IgD-negative memory B cell (primary cell): ENCODE measurements around the gene HCK. TPM values are rescaled to one million over a fixed set of nuclear protein-coding genes. Genes with fewer than 3 reads are reported as not detected.
A peak's percentile ranks its signal among the peaks of the same experiment; 100 is the strongest.

ENCODE experiments used
- H3K27ac Mint-ChIP-seq, 3 donors: one replicate each; pipeline ENCODE4 v1.8.0; 2020 to 2022; ENCODE audit warnings: mild to moderate bottlenecking in 3 of 3, mixed read lengths in 3 of 3, moderate library complexity in 1 of 3
- H3K27me3 Mint-ChIP-seq: one replicate; pipeline ENCODE4 v1.8.0; 2021; ENCODE audit warnings: mixed read lengths
- H3K36me3 Mint-ChIP-seq: one replicate; pipeline ENCODE4 v1.8.0; 2020; ENCODE audit warnings: mild to moderate bottlenecking, mixed read lengths
- H3K4me1 Mint-ChIP-seq, 3 donors: one replicate each; pipeline ENCODE4 v1.8.0; 2020 to 2022; ENCODE audit warnings: mixed read lengths in 3 of 3, mild to moderate bottlenecking in 1 of 3
- H3K4me3 Mint-ChIP-seq, 4 donors: one replicate each; pipeline ENCODE4 v1.8.0; 2020 to 2022; ENCODE audit warnings: mild to moderate bottlenecking in 4 of 4, mixed read lengths in 4 of 4, moderate library complexity in 3 of 4
- H3K9me3 Mint-ChIP-seq, 3 donors: one replicate each; pipeline ENCODE4 v1.8.0; 2020 to 2021; ENCODE audit warnings: mixed read lengths in 3 of 3, mild to moderate bottlenecking in 1 of 3
- polyA plus RNA-seq: library from polyadenylated mRNA; unstranded; fragments of 300-500 nt; fragmentation: Illumina TruSeq; gene quantifications from one replicate; pipeline ENCODE4 v1.2.3, GENCODE V29; 2021

The HCK gene
- polyA plus RNA-seq, 1 donor from 2014 or later = 52.0 TPM

GRCh38 chr20:32036716-32037485 lies 15.1 kb upstream of the HCK start:
- peaks cover 0 to 1% (median 0%) of the 10 kb centered on the region in 3 donors for H3K9me3 Mint-ChIP-seq
- H3K27ac Mint-ChIP-seq = no peak overlapping the region
- peaks cover 14% of the 10 kb centered on the region for H3K27me3 Mint-ChIP-seq
- no peaks in the 10 kb centered on the region for H3K36me3 Mint-ChIP-seq
- H3K4me3 Mint-ChIP-seq = no peak overlapping the region
- H3K4me1 Mint-ChIP-seq = peaks cover 28 to 55% (median 44%) of the 10 kb centered on the region in 3 donors

GRCh38 chr20:32037929-32038328 lies 14.1 kb upstream of the HCK start:
- no peaks in the 10 kb centered on the region for H3K36me3 Mint-ChIP-seq
- peaks cover 30 to 58% (median 44%) of the 10 kb centered on the region in 3 donors for H3K4me1 Mint-ChIP-seq
- H3K27me3 Mint-ChIP-seq = peaks cover 14% of the 10 kb centered on the region
- H3K4me3 Mint-ChIP-seq = no peak overlapping the region
- H3K27ac Mint-ChIP-seq = no peak overlapping the region
- peaks cover 0 to 1% (median 0%) of the 10 kb centered on the region in 3 donors for H3K9me3 Mint-ChIP-seq

GRCh38 chr20:32040142-32040953 lies 11.7 kb upstream of the HCK start:
- peak overlapping the region; percentile 25 to 84 (median 68) for H3K27ac Mint-ChIP-seq
- H3K9me3 Mint-ChIP-seq = peaks cover 0 to 1% (median 0%) of the 10 kb centered on the region in 3 donors
- peak overlapping the region; percentile 23 to 75 (median 63) for H3K4me3 Mint-ChIP-seq
- H3K36me3 Mint-ChIP-seq = no peaks in the 10 kb centered on the region
- H3K27me3 Mint-ChIP-seq = peaks cover 2% of the 10 kb centered on the region
- peaks cover 20 to 45% (median 39%) of the 10 kb centered on the region in 3 donors for H3K4me1 Mint-ChIP-seq

- Mint-ChIP-seq H3K27ac (no peak overlapping the region), H3K36me3 (no peaks in the 10 kb centered on the region), H3K4me1 (peaks cover 9 to 16% (median 9%) of the 10 kb centered on the region in 3 donors), H3K4me3 (peak overlapping the region in 1 of 4 donors; percentile 16), H3K9me3 (no peaks in the 10 kb centered on the region), H3K27me3 (no peaks in the 10 kb centered on the region)
Observed at GRCh38 chr20:32045999-32046398, 6.0 kb upstream of the HCK start.

GRCh38 chr20:32050324-32050841 lies 1.7 kb upstream of the HCK start:
- Mint-ChIP-seq H3K4me1 (peaks cover 19 to 24% (median 23%) of the 10 kb centered on the region in 3 donors), H3K27ac (peak overlapping the region in 1 of 3 donors; percentile 78), H3K9me3 (no peaks in the 10 kb centered on the region), H3K36me3 (peaks cover 2% of the 10 kb centered on the region), H3K27me3 (peaks cover 9% of the 10 kb centered on the region), H3K4me3 (peak overlapping the region in 3 of 4 donors; percentile 60 to 83 (median 63))

GRCh38 chr20:32050851-32051556 lies 1.0 kb upstream of the HCK start:
- peaks cover 9% of the 10 kb centered on the region for H3K27me3 Mint-ChIP-seq
- H3K36me3 Mint-ChIP-seq = peaks cover 2% of the 10 kb centered on the region
- H3K27ac Mint-ChIP-seq = peak overlapping the region; percentile 78 to 96 (median 88)
- peaks cover 19 to 24% (median 23%) of the 10 kb centered on the region in 3 donors for H3K4me1 Mint-ChIP-seq
- peak overlapping the region; percentile 83 to 96 (median 92) for H3K4me3 Mint-ChIP-seq
- no peaks in the 10 kb centered on the region for H3K9me3 Mint-ChIP-seq

GRCh38 chr20:32051720-32052089 lies 337 bp upstream of the HCK start:
- Mint-ChIP-seq H3K36me3 (peaks cover 2% of the 10 kb centered on the region), H3K4me1 (peaks cover 19 to 25% (median 23%) of the 10 kb centered on the region in 3 donors), H3K4me3 (peak overlapping the region; percentile 83 to 96 (median 92)), H3K9me3 (no peaks in the 10 kb centered on the region), H3K27me3 (peaks cover 11% of the 10 kb centered on the region), H3K27ac (peak overlapping the region; percentile 78 to 96 (median 88))

- Mint-ChIP-seq H3K27ac (peak overlapping the region; percentile 57 to 63 (median 59)), H3K9me3 (no peaks in the 10 kb centered on the region), H3K4me3 (peak overlapping the region; percentile 83 to 96 (median 92)), H3K27me3 (peaks cover 11% of the 10 kb centered on the region), H3K4me1 (peaks cover 19 to 31% (median 23%) of the 10 kb centered on the region in 3 donors), H3K36me3 (peaks cover 2% of the 10 kb centered on the region)
Observed at GRCh38 chr20:32052778-32053362, 828 bp downstream of the HCK start.

- peaks cover 2% of the 10 kb centered on the region for H3K36me3 Mint-ChIP-seq
- H3K9me3 Mint-ChIP-seq = no peaks in the 10 kb centered on the region
- H3K4me1 Mint-ChIP-seq = peaks cover 19 to 31% (median 23%) of the 10 kb centered on the region in 3 donors
- peak overlapping the region in 2 of 4 donors; percentile 64 to 71 for H3K4me3 Mint-ChIP-seq
- H3K27ac Mint-ChIP-seq = peak overlapping the region in 2 of 3 donors; percentile 57 to 59
- peaks cover 11% of the 10 kb centered on the region for H3K27me3 Mint-ChIP-seq
Observed at GRCh38 chr20:32053648-32054047, 1.6 kb downstream of the HCK start.

GRCh38 chr20:32056708-32057483 lies 4.9 kb downstream of the HCK start:
- H3K4me3 Mint-ChIP-seq = no peak overlapping the region
- H3K4me1 Mint-ChIP-seq = peaks cover 7 to 26% (median 19%) of the 10 kb centered on the region in 3 donors
- peaks cover 14% of the 10 kb centered on the region for H3K27me3 Mint-ChIP-seq
- no peaks in the 10 kb centered on the region for H3K9me3 Mint-ChIP-seq
- H3K36me3 Mint-ChIP-seq = peaks cover 2% of the 10 kb centered on the region
- peak overlapping the region in 1 of 3 donors; percentile 59 for H3K27ac Mint-ChIP-seq

- H3K27me3 Mint-ChIP-seq = peaks cover 10% of the 10 kb centered on the region
- H3K4me3 Mint-ChIP-seq = peak overlapping the region in 1 of 4 donors; percentile 2
- H3K9me3 Mint-ChIP-seq = no peaks in the 10 kb centered on the region
- no peak overlapping the region for H3K27ac Mint-ChIP-seq
- peaks cover 2% of the 10 kb centered on the region for H3K36me3 Mint-ChIP-seq
- peaks cover 9 to 27% (median 21%) of the 10 kb centered on the region in 3 donors for H3K4me1 Mint-ChIP-seq
Observed at GRCh38 chr20:32057656-32058184, 5.7 kb downstream of the HCK start.

GRCh38 chr20:32059189-32059588 lies 7.1 kb downstream of the HCK start:
- H3K27me3 Mint-ChIP-seq = peaks cover 6% of the 10 kb centered on the region
- H3K4me3 Mint-ChIP-seq = no peak overlapping the region
- H3K4me1 Mint-ChIP-seq = peaks cover 6 to 20% (median 19%) of the 10 kb centered on the region in 3 donors
- H3K9me3 Mint-ChIP-seq = no peaks in the 10 kb centered on the region
- H3K27ac Mint-ChIP-seq = no peak overlapping the region
- H3K36me3 Mint-ChIP-seq = peaks cover 2% of the 10 kb centered on the region

- peak overlapping the region in 1 of 3 donors; percentile 14 for H3K27ac Mint-ChIP-seq
- H3K4me1 Mint-ChIP-seq = peaks cover 13 to 29% (median 14%) of the 10 kb centered on the region in 3 donors
- H3K27me3 Mint-ChIP-seq = peaks cover 4% of the 10 kb centered on the region
- H3K9me3 Mint-ChIP-seq = no peaks in the 10 kb centered on the region
- H3K4me3 Mint-ChIP-seq = peak overlapping the region in 2 of 4 donors; percentile 33 to 55
- no peaks in the 10 kb centered on the region for H3K36me3 Mint-ChIP-seq
Observed at GRCh38 chr20:32062776-32063170, 10.7 kb downstream of the HCK start.
